ENCODE measurements around the gene CALHM5. TPM values are rescaled to one million over a fixed set of nuclear protein-coding genes. Genes with fewer than 3 reads are reported as not detected.

CALHM5 gene
- total RNA-seq, 1 donor from 2014 or later, result 0.46 TPM

DNA sequence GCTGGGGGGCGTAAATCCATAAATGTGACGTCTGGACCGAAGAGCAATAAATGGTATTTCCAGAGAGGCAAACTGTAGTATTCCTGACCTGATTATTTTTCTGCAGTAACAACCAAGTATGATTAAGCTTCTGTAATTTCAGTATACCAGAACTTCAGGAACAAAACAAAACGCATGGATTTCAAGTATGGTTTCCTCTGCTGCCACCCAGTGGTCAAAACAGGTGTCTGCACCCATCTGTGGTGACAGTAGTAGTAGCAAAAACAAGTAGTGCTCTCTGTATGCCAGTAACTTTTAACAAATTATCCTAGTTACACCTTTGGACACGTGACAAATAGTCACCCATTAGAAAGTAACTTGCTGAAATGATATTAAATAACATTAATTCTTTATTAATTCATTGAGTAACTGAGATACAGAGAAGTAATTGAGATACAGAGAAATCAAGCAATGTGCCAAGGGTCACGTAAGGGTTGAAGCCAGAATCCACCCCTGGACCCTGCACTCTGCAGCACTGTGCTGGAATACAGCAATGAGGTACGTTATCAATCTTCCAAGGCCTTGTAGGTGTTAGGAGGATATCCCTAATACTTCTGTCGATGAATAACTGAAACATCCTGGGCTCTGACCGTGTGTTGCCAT is 50.1 kb downstream of the CALHM5 start:
- Mint-ChIP-seq H3K36me3 (no peaks in the 10 kb centered on the region), H3K9me3 (no peaks in the 10 kb centered on the region), H3K4me3 (no peak overlapping the region), H3K27ac (no peak overlapping the region), H3K27me3 (peaks cover 9% of the 10 kb centered on the region), H3K4me1 (ENCODE audit: unreplicated experiment) (peaks cover 11% of the 10 kb centered on the region)
- DNase-seq (ENCODE audit: extremely low spot score, unreplicated experiment), result peak; percentile 75
- peak; percentile 98 for TF ChIP-seq CTCF (conservative IDR thresholded peaks at IDR 0.05)

DNA sequence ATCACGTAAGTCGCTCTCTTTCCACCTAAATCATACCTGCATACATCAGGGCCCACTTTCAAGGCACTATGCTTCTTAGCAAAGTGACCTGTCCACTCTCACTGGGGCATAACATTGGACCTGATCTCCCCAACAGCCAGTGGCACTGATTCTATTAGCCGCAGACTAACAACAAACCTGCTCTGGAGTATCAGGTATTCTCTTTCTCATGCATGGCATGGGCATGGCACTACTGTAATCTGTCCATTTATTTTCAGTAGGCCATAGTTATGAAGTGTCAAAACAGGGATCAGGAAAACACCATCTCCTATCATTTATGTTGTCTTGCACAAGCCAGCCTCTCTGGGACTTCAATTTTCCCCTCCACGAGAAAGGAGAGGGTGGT is 50.6 kb downstream of the CALHM5 start:
- DNase-seq (ENCODE audit: extremely low spot score, unreplicated experiment), result no peak
- Mint-ChIP-seq H3K9me3 (no peaks in the 10 kb centered on the region), H3K36me3 (no peaks in the 10 kb centered on the region), H3K27me3 (peaks cover 13% of the 10 kb centered on the region), H3K4me3 (no peak overlapping the region), H3K4me1 (ENCODE audit: unreplicated experiment) (peaks cover 11% of the 10 kb centered on the region), H3K27ac (no peak overlapping the region)
- no peak for TF ChIP-seq CTCF (conservative IDR thresholded peaks at IDR 0.05)

DNA sequence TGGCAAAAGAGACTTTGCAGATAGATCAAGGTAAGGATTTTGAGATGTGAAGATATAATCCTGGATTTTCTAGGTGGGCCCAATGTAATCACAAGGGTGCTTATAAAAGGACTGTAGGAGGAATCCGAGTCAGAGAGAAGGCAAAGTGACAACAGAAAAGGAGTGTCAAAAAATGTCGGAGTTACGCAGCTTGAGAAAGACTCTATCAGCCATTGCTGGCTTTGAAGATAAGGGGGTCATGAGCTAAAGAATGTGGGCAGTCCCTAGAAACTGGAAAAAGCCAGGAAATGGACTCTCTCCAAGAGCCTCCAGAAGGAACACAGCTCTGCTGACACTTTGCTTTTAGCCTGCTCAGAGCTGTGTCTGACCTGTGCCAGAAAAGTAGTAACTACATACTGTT is 51.2 kb downstream of the CALHM5 start:
- no peaks in the 10 kb centered on the region for H3K9me3 Mint-ChIP-seq
- H3K27ac Mint-ChIP-seq, result no peak overlapping the region
- TF ChIP-seq CTCF (conservative IDR thresholded peaks at IDR 0.05), result no peak
- H3K27me3 Mint-ChIP-seq, result peaks cover 16% of the 10 kb centered on the region
- H3K36me3 Mint-ChIP-seq, result no peaks in the 10 kb centered on the region
- no peak for DNase-seq (ENCODE audit: extremely low spot score, unreplicated experiment)
- H3K4me3 Mint-ChIP-seq, result no peak overlapping the region
- H3K4me1 Mint-ChIP-seq (ENCODE audit: unreplicated experiment), result peaks cover 10% of the 10 kb centered on the region

- H3K4me1 Mint-ChIP-seq (ENCODE audit: unreplicated experiment), result peaks cover 6% of the 10 kb centered on the region
- no peaks in the 10 kb centered on the region for H3K36me3 Mint-ChIP-seq
- no peaks in the 10 kb centered on the region for H3K9me3 Mint-ChIP-seq
- H3K4me3 Mint-ChIP-seq, result no peak overlapping the region
- peaks cover 18% of the 10 kb centered on the region for H3K27me3 Mint-ChIP-seq
- no peak overlapping the region for H3K27ac Mint-ChIP-seq
- DNase-seq (ENCODE audit: extremely low spot score, unreplicated experiment), result no peak
- no peak for TF ChIP-seq CTCF (conservative IDR thresholded peaks at IDR 0.05)
Observed at GRCh38 chr6:116563830-116564229, 52.4 kb downstream of the CALHM5 start.

GRCh38 chr6:116564311-116564710 is 52.9 kb downstream of the CALHM5 start:
- H3K36me3 Mint-ChIP-seq, result no peaks in the 10 kb centered on the region

More at GRCh38 chr6:116564311-116564710, 52.9 kb downstream of the CALHM5 start:
- no peak for DNase-seq (ENCODE audit: extremely low spot score, unreplicated experiment)
- Mint-ChIP-seq H3K4me3 (no peak overlapping the region), H3K27me3 (peaks cover 18% of the 10 kb centered on the region), H3K4me1 (ENCODE audit: unreplicated experiment) (peaks cover 6% of the 10 kb centered on the region), H3K9me3 (no peaks in the 10 kb centered on the region), H3K27ac (no peak overlapping the region)
- TF ChIP-seq CTCF (conservative IDR thresholded peaks at IDR 0.05), result no peak
